HUES48 (cell line): ENCODE data around the gene MMP24.

Source experiments
- H3K27ac ChIP-seq: one replicate; pipeline ENCODE4 v1.7.0; 2013; ENCODE audit warnings: low read depth, low read length, inconsistent platforms
- H3K27me3 ChIP-seq: 2 replicates; pipeline ENCODE4 v1.6.1; 2013; ENCODE audit warnings: mild to moderate bottlenecking, low read length; ENCODE audit not compliant: control insufficient read depth, insufficient read depth
- H3K36me3 ChIP-seq: 2 replicates; pipeline ENCODE4 v1.6.1; 2013; ENCODE audit warnings: low read length; ENCODE audit not compliant: control insufficient read depth, insufficient read depth
- H3K4me1 ChIP-seq: 2 replicates; pipeline ENCODE4 v1.6.1; 2013; ENCODE audit warnings: mild to moderate bottlenecking, low read length; ENCODE audit not compliant: control insufficient read depth, insufficient read depth
- H3K4me3 ChIP-seq: 2 replicates; pipeline ENCODE4 v1.5.1; 2013; ENCODE audit warnings: mild to moderate bottlenecking, low read depth, low read length
- H3K9ac ChIP-seq: 2 replicates; pipeline ENCODE4 v1.6.1; 2013; ENCODE audit warnings: mild to moderate bottlenecking, low read depth, low read length, moderate library complexity
- H3K9me3 ChIP-seq: 2 replicates; pipeline ENCODE4 v1.6.1; 2013; ENCODE audit warnings: low read length; ENCODE audit not compliant: control insufficient read depth, insufficient read depth

MMP24 gene

DNA sequence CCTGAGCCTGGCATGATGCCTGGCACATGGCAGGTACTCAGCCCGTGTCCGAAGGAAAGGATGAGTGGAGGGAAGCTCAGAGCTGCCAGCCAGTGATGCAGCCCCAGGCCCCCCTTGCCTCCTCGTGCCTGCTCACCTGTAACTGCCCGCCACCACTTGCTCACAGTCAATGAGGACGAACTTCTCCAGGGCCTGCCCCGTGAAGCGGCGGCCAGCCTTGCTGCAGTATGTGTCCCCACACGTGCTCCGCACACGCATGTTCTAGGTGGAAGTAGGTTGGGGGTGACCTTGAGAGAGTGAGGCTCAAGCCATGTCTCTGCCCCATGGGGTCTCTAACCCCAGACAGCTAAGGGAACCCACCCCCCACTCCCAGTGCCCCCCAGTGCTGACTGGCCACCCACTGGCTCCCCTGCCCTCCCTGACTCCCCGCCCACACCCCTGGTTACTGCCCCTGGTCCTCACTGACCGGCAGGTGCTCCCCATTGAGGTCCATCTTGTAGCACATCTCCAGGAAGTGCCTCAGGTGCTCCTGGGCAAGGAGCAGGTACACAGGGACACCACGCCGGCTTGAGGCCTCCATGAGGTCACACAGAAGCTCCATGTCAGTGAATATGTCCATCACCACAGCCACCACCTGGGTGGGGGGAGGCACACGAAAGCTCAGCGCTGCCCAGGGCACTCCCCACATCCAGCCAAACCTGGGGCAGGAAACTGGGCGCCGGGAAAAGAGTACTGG is 62.0 kb downstream of the MMP24 start:
- Histone ChIP-seq H3K27me3 (no peaks in the 10 kb centered on the region), H3K9ac (no peak overlapping the region), H3K27ac (no peak overlapping the region), H3K4me1 (peaks cover 2% of the 10 kb centered on the region; the same call in 1 of the 2 replicates), H3K9me3 (no peaks in the 10 kb centered on the region), H3K36me3 (peaks cover under 1% of the 10 kb centered on the region; the same call in 1 of the 2 replicates), H3K4me3 (no peak overlapping the region)

DNA sequence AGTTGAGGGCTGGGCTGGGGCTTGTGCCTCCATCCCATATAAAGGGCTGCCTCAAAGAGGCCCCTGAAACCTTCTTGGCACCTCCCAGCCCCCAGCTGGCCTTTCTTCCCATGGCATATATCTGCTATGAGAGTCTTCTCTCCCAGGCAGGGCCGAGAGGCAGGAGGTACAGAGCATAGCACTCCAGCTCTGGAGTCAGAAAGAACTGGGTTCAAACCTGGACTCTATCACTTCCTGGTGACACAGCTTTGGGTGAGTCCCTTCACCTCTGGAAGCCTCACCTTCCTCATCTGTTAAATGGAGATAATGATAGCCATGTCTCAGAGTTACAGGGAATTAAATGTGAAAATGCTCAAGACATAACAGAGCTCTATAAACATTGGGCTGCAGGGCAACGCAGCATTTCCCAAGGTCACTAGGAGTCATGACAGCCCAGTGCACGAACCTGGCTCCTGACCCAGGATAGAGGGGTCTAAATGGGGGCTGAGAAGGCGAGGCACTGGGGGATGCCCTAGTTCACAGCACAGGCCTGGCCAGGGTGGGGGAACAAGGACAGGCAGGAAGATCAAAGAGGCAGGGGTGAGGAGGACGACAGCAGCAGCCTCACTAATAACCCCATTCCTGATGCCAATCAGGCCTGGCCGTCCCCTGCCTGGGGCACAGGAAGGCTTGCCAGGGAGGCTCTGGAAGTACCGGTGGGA is 63.8 kb downstream of the MMP24 start:
- Histone ChIP-seq H3K9ac (no peak overlapping the region), H3K27me3 (no peaks in the 10 kb centered on the region), H3K4me3 (no peak overlapping the region), H3K9me3 (no peaks in the 10 kb centered on the region), H3K36me3 (no peaks in the 10 kb centered on the region), H3K27ac (no peak overlapping the region), H3K4me1 (no peaks in the 10 kb centered on the region)

DNA sequence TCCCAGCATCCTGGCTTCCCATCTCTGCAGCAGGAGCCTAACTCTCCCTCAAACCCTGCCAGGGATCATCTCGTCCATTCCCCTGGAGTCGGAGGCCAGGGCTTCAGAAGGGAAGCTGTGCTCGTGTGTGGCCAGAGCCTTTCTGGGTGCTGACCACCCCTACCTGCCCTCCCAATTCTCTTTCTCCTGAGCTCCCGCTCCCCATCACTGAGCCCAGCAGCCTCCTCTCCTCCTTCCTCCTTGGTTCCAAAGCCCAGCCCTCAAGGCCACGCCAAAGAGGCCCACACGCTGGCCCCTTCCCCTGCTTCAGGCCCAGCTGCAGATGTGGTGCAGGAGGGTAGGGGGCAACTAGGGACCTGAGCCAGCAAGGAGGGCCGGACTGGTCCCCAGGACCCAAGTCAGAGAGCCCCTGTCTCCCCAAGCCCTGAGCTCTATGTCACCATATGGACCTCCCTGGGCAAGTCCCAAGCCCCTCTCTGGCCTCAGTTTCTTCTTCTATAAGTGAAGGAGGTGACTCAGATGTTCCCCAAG is 64.5 kb downstream of the MMP24 start:
- Histone ChIP-seq H3K9me3 (no peaks in the 10 kb centered on the region), H3K4me1 (no peaks in the 10 kb centered on the region), H3K9ac (no peak overlapping the region), H3K27ac (no peak overlapping the region), H3K4me3 (no peak overlapping the region), H3K27me3 (no peaks in the 10 kb centered on the region), H3K36me3 (no peaks in the 10 kb centered on the region)

DNA sequence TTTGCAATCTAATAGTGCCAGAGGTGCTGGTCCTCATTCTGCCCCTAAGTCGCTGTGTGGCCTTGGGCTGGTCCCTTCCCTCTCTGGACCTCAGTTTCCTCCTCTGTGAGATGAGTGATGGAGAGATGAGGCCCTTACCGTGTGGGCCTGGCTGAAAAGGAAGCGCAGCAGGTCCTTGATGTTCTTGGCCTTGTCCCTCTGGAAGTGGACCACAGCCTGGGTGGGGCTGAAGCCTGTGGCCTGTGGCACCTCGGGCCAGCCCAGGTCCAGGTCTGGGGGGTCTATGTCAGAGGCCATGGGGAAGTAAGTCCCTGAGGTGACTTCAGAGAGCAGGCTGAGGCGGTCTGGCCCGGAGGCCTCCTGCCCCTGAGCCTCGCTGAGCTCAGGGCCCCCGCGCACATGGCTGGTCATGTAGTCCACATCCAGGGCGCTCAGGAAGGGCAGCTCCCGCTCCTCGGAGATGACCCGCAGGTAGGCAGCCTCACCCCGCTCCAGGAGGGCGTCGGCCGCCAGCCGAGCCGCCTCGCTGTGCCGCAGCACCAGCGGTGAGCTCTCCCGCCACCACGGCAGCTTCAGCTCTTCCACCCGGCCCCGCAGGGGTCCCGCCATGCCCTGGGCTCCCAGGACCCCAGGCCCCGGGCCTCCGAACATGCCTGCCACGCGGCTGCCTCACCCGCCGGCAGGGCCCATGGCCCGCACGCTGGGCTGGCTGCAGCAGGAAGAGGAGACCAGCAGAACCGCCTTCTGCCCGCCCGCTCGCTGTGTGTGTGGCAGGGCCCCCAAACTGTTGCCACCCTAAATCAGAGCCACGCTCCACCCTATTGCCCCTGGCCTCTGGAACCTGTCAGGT is 65.4 kb downstream of the MMP24 start, which contains the start of gene FAM83C:
TSS of gene FAM83C (minus strand) at position 772 of the 850 bp plus-strand sequence. CDS start at position 651, 121 bp downstream.
- Histone ChIP-seq H3K4me1 (no peaks in the 10 kb centered on the region), H3K36me3 (no peaks in the 10 kb centered on the region), H3K9me3 (no peaks in the 10 kb centered on the region), H3K9ac (no peak within 1 kb of the TSS), H3K27me3 (no peaks in the 10 kb centered on the region), H3K4me3 (no peak within 1 kb of the TSS), H3K27ac (no peak within 1 kb of the TSS)

DNA sequence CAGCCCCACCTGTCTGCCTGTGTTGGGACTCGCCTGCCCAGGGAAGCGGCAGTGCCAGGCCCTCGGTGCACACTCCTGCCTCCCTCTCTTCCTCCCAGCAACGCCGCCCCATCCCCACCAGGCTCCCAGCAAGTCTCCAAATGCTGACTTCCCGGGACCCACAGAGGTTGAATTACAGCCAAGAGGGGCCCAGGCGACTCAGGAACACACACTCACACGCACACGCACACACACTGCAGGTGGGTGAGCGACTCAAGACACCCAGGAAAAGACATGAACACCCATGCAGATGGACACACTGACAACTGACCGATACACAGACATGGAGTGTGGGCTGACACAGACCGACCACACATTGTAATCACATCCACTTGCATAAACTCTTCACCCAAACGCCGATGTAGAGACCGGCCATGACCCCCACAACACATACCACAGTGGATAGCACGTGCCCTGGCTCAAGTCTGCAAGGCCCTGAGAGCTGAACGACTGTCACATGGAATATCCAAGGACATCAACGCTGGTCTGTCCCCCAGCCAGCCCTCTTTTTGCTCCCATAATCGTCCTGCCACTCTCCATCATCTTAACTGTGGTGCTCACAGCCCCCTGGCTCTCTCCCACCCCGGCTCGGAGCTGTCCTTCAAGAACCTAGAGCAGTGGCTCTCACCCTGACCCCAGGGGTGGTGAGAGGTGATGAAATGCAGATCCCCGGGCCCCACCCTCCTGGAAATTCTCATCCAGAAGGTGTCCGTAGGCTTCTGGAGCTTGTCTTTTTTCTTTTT is 66.2 kb downstream of the MMP24 start:
- H3K27ac ChIP-seq, result no peak overlapping the region
- H3K4me3 ChIP-seq, result no peak overlapping the region
- H3K9me3 ChIP-seq, result no peaks in the 10 kb centered on the region
- no peaks in the 10 kb centered on the region for H3K27me3 ChIP-seq
- H3K4me1 ChIP-seq, result no peaks in the 10 kb centered on the region
- H3K36me3 ChIP-seq, result no peaks in the 10 kb centered on the region
- H3K9ac ChIP-seq, result no peak overlapping the region

DNA sequence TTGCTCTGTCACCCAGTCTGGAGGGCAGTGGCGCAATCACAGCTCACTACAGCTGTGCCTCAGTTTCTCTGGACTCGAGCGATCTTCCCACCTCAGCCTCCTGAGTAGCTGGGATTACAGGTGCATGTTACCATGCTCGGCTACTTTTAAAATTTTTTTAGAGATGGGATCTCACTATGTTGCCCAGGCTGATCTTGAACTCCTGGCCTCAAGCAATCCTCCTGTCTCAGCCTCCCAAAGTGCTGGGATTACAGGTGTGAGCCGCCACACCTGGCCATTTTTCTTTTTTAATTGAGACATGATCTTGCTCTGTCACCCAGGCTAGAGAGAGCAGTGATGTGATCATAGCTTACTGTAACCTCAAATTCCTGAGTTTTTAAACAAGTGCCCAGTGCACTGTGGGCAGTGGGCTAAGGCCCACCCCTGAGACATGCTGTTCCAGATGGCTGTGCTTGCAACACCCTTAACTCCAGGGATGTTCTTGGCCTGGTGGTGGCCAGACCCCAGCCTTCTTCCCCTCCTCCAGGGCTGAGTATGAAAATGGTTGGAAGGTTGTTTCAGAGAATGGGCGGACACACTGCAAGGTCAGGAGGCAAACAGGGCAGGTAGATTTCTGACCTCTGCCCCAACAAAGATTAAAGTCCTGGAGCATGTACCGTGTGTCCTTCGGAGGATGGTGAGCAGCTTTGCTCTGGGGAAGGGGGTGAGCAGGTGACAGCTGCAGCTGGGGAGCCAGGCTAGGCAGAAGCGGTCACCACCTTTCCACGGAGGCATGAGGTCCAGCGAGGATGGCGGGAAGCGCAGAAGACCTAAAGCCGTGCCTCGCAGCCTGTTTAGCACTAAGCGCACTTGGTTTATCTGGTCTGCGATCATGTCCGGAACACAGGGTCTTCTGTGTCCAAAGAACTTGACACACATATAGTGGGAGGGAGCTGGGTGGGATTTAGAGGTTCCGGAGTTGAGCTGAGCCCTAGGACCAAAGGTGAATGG is 67.1 kb downstream of the MMP24 start:
- H3K4me3 ChIP-seq, result no peak overlapping the region
- no peaks in the 10 kb centered on the region for H3K36me3 ChIP-seq
- no peak overlapping the region for H3K9ac ChIP-seq
- H3K4me1 ChIP-seq, result no peaks in the 10 kb centered on the region
- no peaks in the 10 kb centered on the region for H3K9me3 ChIP-seq
- H3K27ac ChIP-seq, result no peak overlapping the region
- H3K27me3 ChIP-seq, result no peaks in the 10 kb centered on the region

DNA sequence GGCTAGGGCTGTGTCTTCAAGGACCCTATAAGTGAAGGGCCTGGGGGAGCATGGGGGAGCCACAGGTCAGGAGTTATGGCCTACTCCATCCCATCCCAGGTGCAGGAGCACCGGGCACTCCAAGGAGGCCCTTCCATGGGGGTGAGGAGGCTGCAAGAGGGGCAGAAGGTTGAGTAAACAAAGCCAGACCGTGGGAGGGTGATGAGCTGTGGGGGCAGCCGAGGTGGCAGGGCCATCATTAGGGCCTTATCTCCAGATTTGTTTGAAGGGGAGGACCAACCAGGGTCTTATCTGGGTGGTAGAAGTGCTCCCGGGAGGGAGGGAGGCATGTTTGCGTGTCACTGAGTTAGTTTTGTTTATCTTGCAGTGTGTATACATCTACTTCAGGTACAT is 67.8 kb downstream of the MMP24 start:
- Histone ChIP-seq H3K36me3 (no peaks in the 10 kb centered on the region), H3K4me3 (no peak overlapping the region), H3K4me1 (no peaks in the 10 kb centered on the region), H3K9me3 (no peaks in the 10 kb centered on the region), H3K27ac (no peak overlapping the region), H3K9ac (no peak overlapping the region), H3K27me3 (no peaks in the 10 kb centered on the region)

DNA sequence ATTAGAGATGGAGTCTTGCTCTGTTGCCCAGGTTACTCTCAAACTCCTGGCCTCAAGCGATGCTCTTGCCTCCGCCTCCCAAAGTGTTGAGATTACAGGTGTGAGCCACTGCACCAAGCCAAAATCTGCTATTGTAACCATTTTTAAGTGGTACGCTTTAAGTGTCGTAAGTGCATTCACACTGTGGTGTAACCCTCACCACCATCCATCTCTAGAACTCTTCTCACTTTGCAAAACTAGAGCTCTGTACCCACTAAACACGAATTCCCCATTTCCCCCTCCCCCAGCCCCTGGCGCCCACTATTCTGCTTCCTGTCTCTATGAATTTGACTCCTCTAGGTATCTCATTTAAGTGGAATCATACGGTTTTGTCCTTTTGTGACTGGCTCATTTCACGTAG is 68.6 kb downstream of the MMP24 start:
- Histone ChIP-seq H3K27ac (no peak overlapping the region), H3K4me1 (no peaks in the 10 kb centered on the region), H3K36me3 (no peaks in the 10 kb centered on the region), H3K9me3 (no peaks in the 10 kb centered on the region), H3K4me3 (no peak overlapping the region), H3K9ac (no peak overlapping the region), H3K27me3 (no peaks in the 10 kb centered on the region)

DNA sequence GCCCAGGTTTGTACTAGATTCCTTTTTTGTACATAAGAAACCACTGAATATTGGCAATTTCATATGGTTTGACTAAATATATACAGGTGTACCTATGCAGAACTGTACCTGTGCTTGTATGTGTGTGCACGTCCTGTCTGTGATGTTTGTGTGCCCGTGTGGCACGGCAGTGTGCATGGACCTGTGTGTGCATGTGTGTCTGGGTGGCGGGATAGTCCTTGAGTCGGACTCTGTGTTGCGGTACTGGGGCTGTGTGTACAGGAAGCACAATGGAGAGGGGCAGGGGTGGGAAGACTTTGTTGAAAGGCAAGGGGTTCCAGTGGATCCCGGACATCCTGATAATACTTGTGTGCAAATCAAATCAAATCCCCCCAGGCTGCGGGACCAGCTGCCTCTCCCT is 69.2 kb downstream of the MMP24 start:
- H3K9me3 ChIP-seq, result no peaks in the 10 kb centered on the region

More for the DNA sequence above, 69.2 kb downstream of the MMP24 start:
- Histone ChIP-seq H3K36me3 (no peaks in the 10 kb centered on the region), H3K27ac (no peak overlapping the region), H3K27me3 (no peaks in the 10 kb centered on the region), H3K9ac (no peak overlapping the region), H3K4me3 (no peak overlapping the region), H3K4me1 (no peaks in the 10 kb centered on the region)
